Measurements from ENCODE around the gene PRDX6.

DNA sequence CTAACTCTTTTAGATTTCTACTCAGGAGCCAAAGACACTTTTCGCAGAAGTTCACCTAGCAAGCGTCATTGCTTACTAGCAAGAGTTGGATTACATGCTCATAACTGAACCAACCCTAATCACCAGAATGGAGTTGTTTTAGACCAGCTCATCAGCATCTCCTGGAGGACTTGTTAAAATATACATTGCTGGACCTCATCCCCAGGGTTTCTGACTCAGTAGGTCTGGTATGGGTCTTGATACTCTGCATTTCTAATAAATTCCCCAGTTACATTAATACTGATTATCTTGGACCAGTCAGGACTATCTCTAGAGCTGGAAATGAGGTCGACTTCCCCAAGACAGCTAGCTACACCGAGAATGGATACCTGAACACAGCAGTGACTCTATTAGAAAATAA lies 9.7 kb upstream of the PRDX6 start:
- TF ChIP-seq, protein P1, sequence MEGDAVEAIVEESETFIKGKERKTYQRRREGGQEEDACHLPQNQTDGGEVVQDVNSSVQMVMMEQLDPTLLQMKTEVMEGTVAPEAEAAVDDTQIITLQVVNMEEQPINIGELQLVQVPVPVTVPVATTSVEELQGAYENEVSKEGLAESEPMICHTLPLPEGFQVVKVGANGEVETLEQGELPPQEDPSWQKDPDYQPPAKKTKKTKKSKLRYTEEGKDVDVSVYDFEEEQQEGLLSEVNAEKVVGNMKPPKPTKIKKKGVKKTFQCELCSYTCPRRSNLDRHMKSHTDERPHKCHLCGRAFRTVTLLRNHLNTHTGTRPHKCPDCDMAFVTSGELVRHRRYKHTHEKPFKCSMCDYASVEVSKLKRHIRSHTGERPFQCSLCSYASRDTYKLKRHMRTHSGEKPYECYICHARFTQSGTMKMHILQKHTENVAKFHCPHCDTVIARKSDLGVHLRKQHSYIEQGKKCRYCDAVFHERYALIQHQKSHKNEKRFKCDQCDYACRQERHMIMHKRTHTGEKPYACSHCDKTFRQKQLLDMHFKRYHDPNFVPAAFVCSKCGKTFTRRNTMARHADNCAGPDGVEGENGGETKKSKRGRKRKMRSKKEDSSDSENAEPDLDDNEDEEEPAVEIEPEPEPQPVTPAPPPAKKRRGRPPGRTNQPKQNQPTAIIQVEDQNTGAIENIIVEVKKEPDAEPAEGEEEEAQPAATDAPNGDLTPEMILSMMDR (IDR thresholded peaks at IDR 0.05; ENCODE audit: low read length) = no peak
- TF ChIP-seq EZH2 (optimal IDR thresholded peaks at IDR 0.05; ENCODE audit: low read depth, low read length) = no peak
- no peak for TF ChIP-seq EZH2phosphoT487 (IDR thresholded peaks at IDR 0.05; ENCODE audit: low read length)
